ENCODE data around the gene GARIN5A.

The GARIN5A gene

DNA sequence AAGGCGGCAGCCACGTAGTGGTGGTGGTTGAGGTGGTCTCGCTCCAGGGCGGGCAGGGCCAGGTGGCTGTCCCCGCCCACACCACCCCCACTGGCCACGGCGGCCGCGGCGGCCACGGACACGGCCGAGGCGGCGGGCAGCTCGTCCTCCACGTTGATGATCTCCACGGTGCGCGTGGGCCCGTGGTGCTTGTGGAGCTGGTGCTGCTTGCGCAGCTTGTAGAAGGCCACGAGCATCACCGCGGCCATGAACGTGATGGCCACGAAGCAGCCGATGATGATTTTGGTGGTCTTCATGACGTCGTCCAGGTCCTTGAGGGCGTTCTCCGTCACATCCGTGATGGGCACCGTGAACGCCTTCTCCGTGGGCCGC lies 41.0 kb upstream of the GARIN5A start:
- Histone ChIP-seq H3K27me3 (ENCODE audit: insufficient read depth, low read length, poor library complexity) (no peaks in the 10 kb centered on the region), H3K4me2 (ENCODE audit: low read length) (no peak overlapping the region), H3K79me1 (ENCODE audit: low read length) (no peaks in the 10 kb centered on the region), H3K18ac (ENCODE audit: low read length) (no peak overlapping the region), H3K56ac (ENCODE audit: low read length) (no peak overlapping the region), H3K9ac (ENCODE audit: low read length) (no peak overlapping the region), H4K8ac (ENCODE audit: low read depth, low read length) (no peak overlapping the region), H3K79me2 (ENCODE audit: control insufficient read depth, insufficient read depth, low read length) (no peaks in the 10 kb centered on the region), H3K23ac (ENCODE audit: low read length) (no peak overlapping the region), H3K36me3 (ENCODE audit: control insufficient read depth, insufficient read depth, low read length) (no peaks in the 10 kb centered on the region), H3K4me3 (ENCODE audit: low read length) (no peak overlapping the region), H3K4ac (ENCODE audit: low read depth, low read length) (no peak overlapping the region), H2BK15ac (replicated peaks; ENCODE audit: low read depth) (no peak overlapping the region), H4K5ac (ENCODE audit: low read length) (no peak overlapping the region), H2BK5ac (ENCODE audit: low read length) (no peak overlapping the region), H3K27ac (ENCODE audit: low read depth, low read length) (no peak overlapping the region), H3K4me1 (ENCODE audit: control insufficient read depth, low read depth, low read length) (no peaks in the 10 kb centered on the region), H2BK120ac (ENCODE audit: low read depth, low read length) (no peak overlapping the region), H2AK5ac (ENCODE audit: low read length) (no peak overlapping the region)
- DNase-seq, result no peak
- WGBS (ENCODE audit: extremely low coverage, insufficient coverage, low lambda C conversion rate), result no CpG with 5 or more reads among the region's 37 CpGs

DNA sequence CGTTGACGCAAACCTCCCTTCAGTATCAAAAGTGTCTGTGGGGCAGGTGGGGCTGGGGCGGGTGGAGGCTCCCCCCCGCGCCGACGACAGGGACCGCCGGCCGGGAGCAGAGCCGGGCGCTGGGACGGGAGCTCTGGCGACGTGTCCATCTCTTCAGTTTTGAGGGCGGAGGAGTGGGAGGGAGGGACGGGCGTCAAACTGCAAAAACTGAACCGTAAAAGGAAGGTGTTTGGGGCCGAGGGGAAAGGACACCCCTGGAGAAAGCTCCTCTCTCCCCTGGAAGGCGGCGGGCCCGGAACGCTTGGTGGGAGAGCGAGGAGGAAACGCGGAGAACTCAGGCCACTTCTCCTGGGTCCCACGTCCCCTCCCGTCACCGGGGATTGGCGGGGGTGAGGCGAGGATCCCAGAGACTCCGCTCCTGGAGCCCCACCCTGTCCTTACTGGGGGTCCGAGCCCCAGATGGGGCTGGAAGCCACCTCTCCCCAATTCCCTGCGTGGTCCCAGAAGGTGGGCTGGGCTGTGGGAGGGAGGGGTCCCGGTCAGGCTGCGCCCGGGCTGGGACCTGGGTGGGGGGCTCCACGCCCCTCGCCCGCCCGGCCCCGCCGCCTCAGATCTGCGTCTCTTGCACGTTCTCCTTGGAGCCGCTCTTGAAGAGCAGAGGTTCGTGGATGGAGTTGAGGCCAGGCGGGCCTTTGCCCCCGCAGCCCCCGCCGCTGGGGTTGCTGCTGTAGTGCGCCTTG lies 40.5 kb upstream of the GARIN5A start:
- H2BK5ac ChIP-seq (ENCODE audit: low read length), result no peak overlapping the region
- H3K4me1 ChIP-seq (ENCODE audit: control insufficient read depth, low read depth, low read length), result no peaks in the 10 kb centered on the region
- no peak overlapping the region for H3K4me3 ChIP-seq (ENCODE audit: low read length)
- H3K4ac ChIP-seq (ENCODE audit: low read depth, low read length), result no peak overlapping the region
- no peak overlapping the region for H4K5ac ChIP-seq (ENCODE audit: low read length)
- no CpG with 5 or more reads among the region's 53 CpGs for WGBS (ENCODE audit: extremely low coverage, insufficient coverage, low lambda C conversion rate)
- no peaks in the 10 kb centered on the region for H3K27me3 ChIP-seq (ENCODE audit: insufficient read depth, low read length, poor library complexity)
- no peak overlapping the region for H3K9ac ChIP-seq (ENCODE audit: low read length)
- H3K79me1 ChIP-seq (ENCODE audit: low read length), result no peaks in the 10 kb centered on the region
- H3K27ac ChIP-seq (ENCODE audit: low read depth, low read length), result no peak overlapping the region
- H3K79me2 ChIP-seq (ENCODE audit: control insufficient read depth, insufficient read depth, low read length), result no peaks in the 10 kb centered on the region
- no peak for DNase-seq
- no peak overlapping the region for H3K23ac ChIP-seq (ENCODE audit: low read length)
- H2BK15ac ChIP-seq (replicated peaks; ENCODE audit: low read depth), result no peak overlapping the region
- no peaks in the 10 kb centered on the region for H3K36me3 ChIP-seq (ENCODE audit: control insufficient read depth, insufficient read depth, low read length)
- H3K18ac ChIP-seq (ENCODE audit: low read length), result no peak overlapping the region
- H4K8ac ChIP-seq (ENCODE audit: low read depth, low read length), result no peak overlapping the region
- H2AK5ac ChIP-seq (ENCODE audit: low read length), result no peak overlapping the region
- no peak overlapping the region for H3K4me2 ChIP-seq (ENCODE audit: low read length)
- H2BK120ac ChIP-seq (ENCODE audit: low read depth, low read length), result no peak overlapping the region
- peak overlapping the region; percentile 25 for H3K56ac ChIP-seq (ENCODE audit: low read length)

DNA sequence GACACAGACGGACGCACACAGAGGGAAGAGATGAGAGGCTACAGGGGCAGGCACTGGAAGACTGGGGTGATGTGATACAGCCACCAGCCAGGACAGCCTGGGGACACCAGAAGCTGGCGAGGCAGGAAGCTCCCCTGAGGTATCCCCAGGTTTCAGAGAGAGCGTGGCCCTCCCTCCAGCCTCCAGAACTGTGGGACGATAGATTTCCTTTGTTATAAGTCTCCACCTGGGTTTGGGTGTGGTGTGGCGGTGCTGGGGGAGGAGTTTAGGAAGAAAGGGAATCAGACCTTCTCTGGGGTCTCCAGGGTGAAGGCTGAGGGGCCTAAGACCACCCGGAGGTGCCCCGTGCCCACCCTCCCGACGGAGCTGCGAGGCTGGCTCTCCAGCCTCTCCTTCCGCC lies 39.8 kb upstream of the GARIN5A start:
- DNase-seq, result no peak
- Histone ChIP-seq H3K79me1 (ENCODE audit: low read length) (no peaks in the 10 kb centered on the region), H3K27ac (ENCODE audit: low read depth, low read length) (no peak overlapping the region), H3K4me3 (ENCODE audit: low read length) (no peak overlapping the region), H3K9ac (ENCODE audit: low read length) (peak overlapping the region; percentile 19), H3K56ac (ENCODE audit: low read length) (peak overlapping the region; percentile 56), H3K36me3 (ENCODE audit: control insufficient read depth, insufficient read depth, low read length) (no peaks in the 10 kb centered on the region), H3K18ac (ENCODE audit: low read length) (no peak overlapping the region), H2BK5ac (ENCODE audit: low read length) (no peak overlapping the region), H2BK15ac (replicated peaks; ENCODE audit: low read depth) (no peak overlapping the region), H3K4ac (ENCODE audit: low read depth, low read length) (no peak overlapping the region), H3K4me2 (ENCODE audit: low read length) (no peak overlapping the region), H4K5ac (ENCODE audit: low read length) (no peak overlapping the region), H4K8ac (ENCODE audit: low read depth, low read length) (no peak overlapping the region), H3K23ac (ENCODE audit: low read length) (no peak overlapping the region), H3K79me2 (ENCODE audit: control insufficient read depth, insufficient read depth, low read length) (no peaks in the 10 kb centered on the region), H3K4me1 (ENCODE audit: control insufficient read depth, low read depth, low read length) (no peaks in the 10 kb centered on the region), H3K27me3 (ENCODE audit: insufficient read depth, low read length, poor library complexity) (no peaks in the 10 kb centered on the region), H2BK120ac (ENCODE audit: low read depth, low read length) (no peak overlapping the region), H2AK5ac (ENCODE audit: low read length) (no peak overlapping the region)
- WGBS (ENCODE audit: extremely low coverage, insufficient coverage, low lambda C conversion rate), result no CpG with 5 or more reads among the region's 12 CpGs

DNA sequence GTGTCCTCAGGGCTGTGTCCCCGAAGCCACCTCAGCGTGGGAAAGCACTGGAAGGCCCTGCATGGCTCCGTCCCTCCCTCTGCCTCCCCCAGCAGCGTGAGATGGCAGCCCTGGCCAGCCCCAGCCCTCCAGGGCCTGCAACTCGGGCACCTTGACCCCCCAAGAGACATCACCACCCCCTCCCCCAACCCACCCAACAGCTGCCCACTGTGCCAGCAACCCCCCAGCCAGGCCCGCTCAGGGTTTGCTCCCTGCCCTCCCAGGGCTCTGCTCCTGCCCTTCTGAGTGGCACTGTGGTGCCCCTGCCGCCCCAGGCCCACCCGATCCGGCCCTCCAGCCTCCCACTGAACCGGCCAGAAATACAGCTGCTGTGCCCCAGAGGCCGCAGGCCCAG lies 38.5 kb upstream of the GARIN5A start:
- Histone ChIP-seq H3K9ac (ENCODE audit: low read length) (no peak overlapping the region), H4K5ac (ENCODE audit: low read length) (no peak overlapping the region), H4K8ac (ENCODE audit: low read depth, low read length) (no peak overlapping the region), H3K4me2 (ENCODE audit: low read length) (no peak overlapping the region), H2BK15ac (replicated peaks; ENCODE audit: low read depth) (no peak overlapping the region), H3K79me1 (ENCODE audit: low read length) (no peaks in the 10 kb centered on the region), H3K18ac (ENCODE audit: low read length) (no peak overlapping the region), H3K4ac (ENCODE audit: low read depth, low read length) (no peak overlapping the region), H3K23ac (ENCODE audit: low read length) (no peak overlapping the region), H3K27me3 (ENCODE audit: insufficient read depth, low read length, poor library complexity) (no peaks in the 10 kb centered on the region), H2BK5ac (ENCODE audit: low read length) (no peak overlapping the region), H3K56ac (ENCODE audit: low read length) (no peak overlapping the region), H2BK120ac (ENCODE audit: low read depth, low read length) (no peak overlapping the region), H3K27ac (ENCODE audit: low read depth, low read length) (no peak overlapping the region), H3K79me2 (ENCODE audit: control insufficient read depth, insufficient read depth, low read length) (no peaks in the 10 kb centered on the region), H3K4me1 (ENCODE audit: control insufficient read depth, low read depth, low read length) (no peaks in the 10 kb centered on the region), H3K4me3 (ENCODE audit: low read length) (no peak overlapping the region), H3K36me3 (ENCODE audit: control insufficient read depth, insufficient read depth, low read length) (no peaks in the 10 kb centered on the region), H2AK5ac (ENCODE audit: low read length) (no peak overlapping the region)
- WGBS (ENCODE audit: extremely low coverage, insufficient coverage, low lambda C conversion rate), result no CpG with 5 or more reads among the region's 11 CpGs
- DNase-seq, result no peak

DNA sequence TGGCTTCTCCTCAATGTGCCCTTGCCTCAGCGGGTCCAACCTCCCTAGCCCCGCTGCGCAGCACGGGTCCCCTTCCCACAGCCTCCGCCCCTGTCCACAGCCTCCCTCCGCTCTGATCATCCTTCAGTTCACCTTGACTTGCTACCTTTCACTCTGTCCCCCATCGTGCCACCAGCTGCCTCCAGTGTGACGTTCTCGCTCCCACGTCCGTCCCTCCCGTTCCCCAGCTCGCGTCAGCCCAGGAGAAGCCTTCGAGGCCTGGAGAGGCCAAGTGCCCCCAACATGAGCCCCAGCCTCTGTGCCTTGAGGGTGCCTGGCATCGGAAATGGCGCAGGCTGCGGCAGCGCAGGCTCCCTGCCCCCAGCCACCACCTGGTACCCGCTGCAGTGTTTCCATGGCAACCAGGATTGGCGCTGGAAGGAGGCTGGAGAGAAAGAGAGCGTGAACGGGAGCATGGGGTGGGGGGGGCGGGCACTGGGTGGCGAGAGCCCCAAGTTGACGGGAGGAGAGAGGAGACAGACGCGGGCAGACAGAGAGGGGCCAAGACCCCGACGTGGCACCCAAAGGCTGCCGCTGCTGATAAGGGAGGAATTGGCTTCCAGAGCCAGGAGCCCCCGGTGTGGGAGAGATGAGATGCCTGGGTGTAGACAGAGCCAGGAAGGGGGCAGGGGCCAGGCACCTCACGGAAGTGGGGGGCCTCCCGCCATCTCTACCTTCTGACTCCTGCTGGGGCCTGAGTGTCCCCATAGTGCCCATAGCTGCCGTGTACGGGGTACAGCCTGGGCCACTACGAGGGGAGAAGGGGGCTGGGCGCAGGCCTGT lies 37.9 kb upstream of the GARIN5A start:
- Histone ChIP-seq H2AK5ac (ENCODE audit: low read length) (no peak overlapping the region), H3K4ac (ENCODE audit: low read depth, low read length) (no peak overlapping the region), H4K5ac (ENCODE audit: low read length) (no peak overlapping the region), H2BK5ac (ENCODE audit: low read length) (no peak overlapping the region), H3K4me3 (ENCODE audit: low read length) (no peak overlapping the region), H2BK120ac (ENCODE audit: low read depth, low read length) (no peak overlapping the region), H3K56ac (ENCODE audit: low read length) (no peak overlapping the region), H4K8ac (ENCODE audit: low read depth, low read length) (no peak overlapping the region), H3K18ac (ENCODE audit: low read length) (no peak overlapping the region), H3K36me3 (ENCODE audit: control insufficient read depth, insufficient read depth, low read length) (no peaks in the 10 kb centered on the region), H3K79me2 (ENCODE audit: control insufficient read depth, insufficient read depth, low read length) (no peaks in the 10 kb centered on the region), H3K4me1 (ENCODE audit: control insufficient read depth, low read depth, low read length) (no peaks in the 10 kb centered on the region), H2BK15ac (replicated peaks; ENCODE audit: low read depth) (no peak overlapping the region), H3K4me2 (ENCODE audit: low read length) (no peak overlapping the region), H3K27me3 (ENCODE audit: insufficient read depth, low read length, poor library complexity) (no peaks in the 10 kb centered on the region), H3K9ac (ENCODE audit: low read length) (no peak overlapping the region), H3K79me1 (ENCODE audit: low read length) (no peaks in the 10 kb centered on the region), H3K23ac (ENCODE audit: low read length) (no peak overlapping the region), H3K27ac (ENCODE audit: low read depth, low read length) (no peak overlapping the region)
- no CpG with 5 or more reads among the region's 38 CpGs for WGBS (ENCODE audit: extremely low coverage, insufficient coverage, low lambda C conversion rate)
- no peak for DNase-seq

Data from mesendoderm (in vitro differentiated cells).